Activated CD8-positive, alpha-beta memory T cell treated with anti-CD3 and anti-CD28 coated beads, Interleukin-2, amount 50 U/mL, for 24 hours (primary cell): ENCODE results near the gene SMIM9.
"Not testable (repeated sequence)": the region's sequence is repeated elsewhere in the genome, so short reads cannot be mapped to it uniquely, and the experiment has no call there.

Experiments
- DNase-seq: peaks from one replicate; pipeline ENCODE4 v3.0.0-alpha.2; 2020; ENCODE audit errors: extremely low read depth

SMIM9 gene

DNA sequence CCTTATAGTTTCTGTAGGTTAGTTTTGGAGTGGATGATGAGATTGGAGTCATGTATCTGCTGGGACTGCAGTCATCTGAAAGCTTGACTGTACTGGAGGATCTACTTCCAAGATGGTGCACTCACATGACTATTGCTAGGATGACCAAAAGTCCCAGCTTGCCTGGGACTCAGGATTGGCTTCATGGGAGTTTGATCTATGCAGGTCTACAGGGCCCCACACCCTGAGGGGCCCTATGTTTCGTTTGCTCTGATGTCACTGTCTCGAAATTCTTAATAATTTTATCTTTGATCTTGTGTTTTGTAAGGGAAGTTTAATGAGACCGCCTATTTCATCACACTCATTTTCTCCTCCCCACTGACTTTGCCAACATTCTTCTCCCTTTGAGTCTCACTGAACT, at the start of gene SMIM9:
Gene SMIM9, minus strand, starts transcription at position 101 of the 400 bp plus-strand sequence. CDS start 3,806 bp downstream, outside the sequence.
- no peak for DNase-seq

DNA sequence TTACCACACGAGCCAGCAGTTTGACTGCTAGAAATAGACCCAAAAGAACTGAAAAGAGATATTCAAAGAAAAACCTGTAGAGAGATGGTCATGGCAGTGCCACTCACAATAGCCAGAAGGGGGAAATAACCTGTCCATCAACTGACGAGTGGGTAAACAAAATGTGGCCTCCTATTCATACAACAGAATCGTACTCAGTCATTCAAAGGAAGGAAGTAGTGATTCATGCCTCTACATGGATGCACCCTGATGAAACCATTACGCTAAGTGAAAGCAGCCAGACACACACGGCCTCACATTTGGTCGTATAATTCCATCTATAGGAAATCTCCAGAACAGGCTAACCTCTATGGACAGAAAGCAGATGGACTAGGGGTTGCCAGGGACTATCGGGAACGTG, 49.6 kb upstream of the SMIM9 start:
- not testable (repeated sequence) for DNase-seq

DNA sequence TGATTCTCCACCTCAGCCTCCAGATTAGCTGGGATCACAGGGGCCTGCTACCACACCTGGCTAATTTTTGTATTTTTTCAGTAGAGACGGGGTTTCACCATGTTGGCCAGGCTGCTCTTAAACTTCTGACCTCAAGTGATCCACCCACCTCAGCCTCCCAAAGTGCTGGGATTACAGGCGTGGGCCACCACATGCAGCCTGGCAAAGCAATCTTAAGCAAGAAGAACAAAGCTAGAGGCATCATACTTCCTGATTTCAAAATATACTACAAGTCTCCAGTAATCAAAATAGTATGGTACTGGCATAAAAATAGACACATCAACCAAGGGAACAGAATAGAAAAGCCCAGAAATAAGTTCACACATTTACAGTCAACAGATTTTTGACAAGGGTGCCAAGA, 38.9 kb upstream of the SMIM9 start:
- no peak for DNase-seq

DNA sequence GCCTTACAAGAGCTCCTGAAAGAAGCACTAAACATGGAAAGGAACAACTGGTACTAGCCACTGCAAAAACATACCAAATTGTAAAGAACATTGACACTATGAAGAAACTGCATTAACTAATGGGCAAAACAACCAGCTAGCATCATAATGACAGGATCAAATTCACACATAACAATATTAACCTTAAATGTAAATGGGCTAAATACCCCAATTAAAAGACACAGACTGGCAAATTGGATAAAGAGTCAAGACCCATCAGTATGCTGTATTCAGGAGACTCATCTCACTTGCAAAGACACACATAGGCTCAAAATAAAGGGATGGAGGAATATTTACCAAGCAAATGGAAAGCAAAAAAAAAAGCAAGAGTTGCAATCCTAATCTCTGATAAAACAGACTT, 34.1 kb upstream of the SMIM9 start:
- not testable (repeated sequence) for DNase-seq

DNA sequence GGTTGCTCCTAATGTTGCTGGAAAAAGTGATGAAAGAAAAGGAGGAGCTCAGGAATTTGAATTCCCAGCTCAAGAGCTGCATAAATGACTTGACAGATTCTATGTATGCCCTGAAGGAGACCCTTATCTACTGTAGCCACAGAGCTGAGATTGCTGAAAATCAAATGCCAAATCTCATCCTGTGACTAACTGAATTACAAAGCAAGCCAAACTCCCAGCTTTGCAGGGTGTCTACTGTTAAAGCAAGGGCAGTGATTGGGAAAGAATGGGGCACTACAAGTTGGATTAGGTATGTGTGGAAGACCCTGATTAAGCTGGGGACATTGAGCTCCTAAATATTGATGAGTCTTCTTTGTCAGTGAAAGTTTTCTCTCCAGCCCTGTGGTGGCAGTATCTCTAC, 20.8 kb upstream of the SMIM9 start:
- DNase-seq, result no peak

DNA sequence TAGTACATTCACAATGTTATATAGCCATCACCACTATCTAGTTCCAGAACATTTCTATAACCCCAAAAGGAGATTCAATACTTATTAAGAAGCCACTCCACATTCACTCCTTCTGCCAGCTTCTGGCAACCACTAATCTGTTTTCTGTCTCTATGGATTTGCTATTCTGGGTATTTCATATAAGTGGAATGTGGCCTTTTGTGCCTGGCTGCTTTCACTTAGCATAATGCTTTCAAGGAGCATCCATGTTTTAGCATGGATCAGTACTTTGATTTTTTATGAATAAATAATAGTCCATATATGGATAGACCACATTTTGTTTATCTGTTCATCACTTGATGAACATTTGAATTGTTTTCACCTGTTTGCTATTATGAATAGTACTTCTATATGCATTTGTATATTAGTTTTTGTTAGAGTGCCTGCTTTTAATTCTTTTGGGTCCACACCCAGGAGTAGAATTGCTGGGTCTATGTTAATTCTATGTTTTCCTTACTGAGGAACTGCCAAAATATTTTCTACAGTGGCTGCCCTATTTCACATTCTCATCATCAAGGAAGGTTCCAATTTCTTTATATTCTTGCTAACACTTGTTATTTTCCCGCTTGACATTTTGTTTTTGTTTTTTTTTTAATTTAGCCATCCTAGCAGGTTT, 16.6 kb upstream of the SMIM9 start:
- DNase-seq, result no peak

DNA sequence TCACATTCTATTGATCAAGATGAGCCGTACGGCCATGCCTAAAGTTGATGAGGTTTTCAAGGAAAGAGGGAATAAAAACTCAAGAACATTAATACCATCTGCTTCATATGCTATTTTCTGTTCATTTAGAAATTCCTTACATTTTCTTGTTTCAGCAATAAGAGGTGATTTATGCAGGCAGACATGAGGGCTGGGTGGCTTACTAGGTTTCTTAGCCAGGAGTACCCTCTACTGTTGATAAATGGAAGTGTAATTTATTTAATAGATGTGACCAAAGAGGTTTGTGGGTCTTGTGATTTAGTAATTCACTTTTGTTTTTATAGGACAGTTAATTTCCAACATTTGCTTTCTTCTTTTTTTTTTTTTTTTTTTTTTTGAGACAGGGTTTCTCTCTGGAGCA, 6.4 kb upstream of the SMIM9 start:
- DNase-seq, result no peak

DNA sequence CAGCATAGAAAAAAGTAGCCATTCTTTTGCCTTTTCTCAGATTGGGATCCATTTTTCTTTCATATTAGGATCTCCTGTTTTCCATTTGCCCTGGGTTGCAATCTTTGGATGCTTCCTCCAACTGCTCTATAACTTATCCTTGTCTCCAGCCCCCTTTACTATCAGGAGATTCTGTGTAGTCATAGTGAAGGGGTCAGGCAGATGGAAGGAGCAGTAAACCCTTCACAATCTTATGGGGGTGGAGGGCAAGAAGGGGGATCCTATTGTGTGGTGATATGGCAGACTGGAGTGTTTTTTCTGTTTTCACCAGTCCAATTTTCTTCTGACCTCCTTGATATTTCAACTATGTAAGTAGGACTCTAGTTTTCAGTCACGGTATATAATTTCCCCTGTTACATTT, 1.7 kb upstream of the SMIM9 start:
- DNase-seq, result no peak

DNA sequence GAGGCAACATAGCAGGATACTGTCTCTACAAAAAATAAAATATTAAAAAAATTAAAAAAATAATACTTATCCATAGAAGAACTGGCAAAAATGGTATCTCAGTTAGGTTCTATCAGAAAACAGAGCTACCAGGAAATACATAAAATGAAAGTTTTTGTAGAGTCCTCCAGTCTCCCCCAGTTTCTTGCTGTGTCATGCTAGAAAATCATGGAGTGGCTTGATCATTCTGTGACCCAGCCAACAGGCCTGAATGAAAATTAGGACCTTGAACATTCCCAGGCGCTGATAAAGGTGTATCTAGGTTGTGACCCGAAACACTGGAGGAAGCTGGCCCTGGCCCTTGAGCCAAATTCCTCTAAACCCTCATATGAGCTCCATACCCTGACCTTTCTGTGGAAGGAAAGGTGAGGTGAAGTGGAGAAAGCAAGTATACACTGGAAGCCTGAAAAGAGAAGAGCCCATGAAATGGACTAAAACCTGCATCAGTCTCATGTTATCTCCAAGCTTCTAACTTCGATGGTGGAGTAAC, 652 bp downstream of the SMIM9 start:
- no peak for DNase-seq

DNA sequence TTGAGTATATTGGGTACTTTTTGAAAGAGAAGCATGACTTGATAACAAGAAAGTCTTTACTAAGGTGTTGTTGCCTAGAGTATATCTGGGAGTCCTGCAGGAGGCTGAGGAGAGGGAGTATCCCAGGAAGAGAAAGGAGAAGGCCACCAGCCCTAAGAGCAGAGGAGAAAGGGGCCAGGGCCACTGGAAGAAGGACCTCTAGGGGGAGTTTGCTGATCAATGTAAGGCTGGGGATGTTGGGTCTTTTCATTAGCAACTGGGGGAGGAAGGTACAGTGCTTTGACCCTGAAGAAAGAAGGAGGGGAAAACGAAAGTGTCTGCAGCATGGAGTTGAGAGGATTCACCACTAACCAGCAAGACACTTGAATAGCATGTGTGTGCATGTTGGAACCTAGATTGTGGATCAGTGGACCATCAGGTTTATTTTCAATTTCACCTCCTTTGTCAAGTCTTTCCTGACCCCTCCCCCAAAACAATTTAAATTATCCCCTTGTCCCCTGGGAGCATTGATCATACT, 4.5 kb downstream of the SMIM9 start:
- no peak for DNase-seq

DNA sequence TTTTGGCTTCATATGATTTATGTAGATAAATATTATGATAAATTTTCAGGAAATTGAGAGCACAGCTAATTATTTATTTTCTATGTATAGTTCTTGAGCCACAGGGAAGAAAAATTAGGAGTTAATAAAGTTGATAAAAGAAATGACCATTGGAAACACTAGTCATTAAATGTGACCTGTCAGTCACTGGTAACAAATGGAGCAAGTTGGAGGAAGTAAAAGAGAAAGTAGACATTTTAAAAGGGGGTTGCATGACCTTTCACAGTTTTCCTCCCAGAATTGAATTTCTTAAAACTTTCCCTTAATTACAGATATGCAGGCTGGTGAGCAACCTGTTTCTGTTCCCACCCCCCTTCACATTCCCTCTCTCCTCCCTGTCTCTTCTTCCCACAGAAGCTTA, 5.3 kb downstream of the SMIM9 start:
- DNase-seq, result no peak

DNA sequence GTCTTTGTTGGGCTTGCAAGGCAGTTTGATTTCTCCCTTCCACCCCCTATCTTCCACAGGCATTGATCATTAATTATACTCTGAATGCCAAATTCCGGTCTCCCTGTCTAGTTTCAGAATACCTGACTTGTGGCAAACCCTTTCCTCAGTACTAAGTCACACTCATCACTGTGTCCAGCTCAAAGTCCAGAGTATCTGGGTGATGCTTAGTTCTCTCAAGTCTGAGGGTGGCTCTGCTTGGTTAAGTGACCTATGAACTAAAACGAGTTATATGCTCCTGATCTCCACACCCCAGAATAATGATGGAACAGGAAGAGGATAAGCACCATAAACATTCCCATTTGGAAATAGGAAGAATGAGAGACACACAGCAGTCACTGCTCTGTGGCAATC, 6.5 kb downstream of the SMIM9 start:
- no peak for DNase-seq

DNA sequence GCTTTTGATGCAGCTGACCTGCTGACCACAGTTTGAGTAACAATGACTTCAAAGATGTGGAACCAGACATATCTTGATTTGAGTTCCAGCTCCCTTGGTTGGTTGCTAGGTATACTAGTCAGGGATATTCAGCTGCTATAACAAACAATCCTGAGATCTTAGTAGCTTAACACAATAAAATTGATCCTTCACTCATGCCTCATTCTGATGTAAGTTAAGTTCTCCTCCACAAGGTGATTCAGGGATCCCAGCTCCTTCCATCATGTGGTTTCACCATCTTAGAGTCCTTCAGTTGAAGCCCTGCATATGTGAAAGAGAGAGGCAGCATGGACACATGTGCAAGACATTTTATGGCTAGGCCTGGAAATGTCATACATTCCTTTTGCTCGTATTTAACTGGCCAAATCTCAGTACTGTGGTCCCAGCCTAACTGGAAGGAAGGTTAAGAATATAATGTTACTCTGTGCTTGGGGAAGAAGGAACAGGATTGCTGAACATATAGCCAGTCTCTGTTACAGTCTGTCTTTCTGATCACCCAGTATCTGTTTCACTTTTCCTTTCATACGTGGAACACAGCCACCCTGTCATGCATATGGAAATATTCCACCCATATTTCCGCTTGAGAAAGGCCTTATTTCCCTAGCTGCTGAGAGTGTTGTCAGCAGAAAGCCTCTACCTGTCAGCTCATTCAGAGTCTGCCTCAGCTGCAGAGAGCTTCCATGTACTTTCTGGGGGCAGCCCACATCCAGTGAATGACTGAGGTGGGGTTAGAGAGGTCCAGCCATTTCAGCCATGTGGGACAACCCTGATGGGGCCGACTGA, 7.1 kb downstream of the SMIM9 start:
- DNase-seq, result no peak

DNA sequence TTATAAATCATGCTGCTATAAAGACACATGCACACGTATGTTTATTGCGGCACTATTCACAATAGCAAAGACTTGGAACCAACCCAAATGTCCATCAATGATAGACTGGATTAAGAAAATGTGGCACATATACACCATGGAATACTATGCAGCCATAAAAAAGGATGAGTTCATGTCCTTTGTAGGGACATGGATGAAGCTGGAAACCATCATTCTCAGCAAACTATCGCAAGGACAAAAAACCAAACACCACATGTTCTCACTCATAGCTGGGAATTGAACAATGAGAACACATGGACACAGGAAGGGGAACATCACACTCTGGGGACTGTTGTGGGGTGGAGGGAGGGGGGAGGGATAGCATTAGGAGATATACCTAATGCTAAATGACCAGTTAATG, 8.9 kb downstream of the SMIM9 start:
- not testable (repeated sequence) for DNase-seq

DNA sequence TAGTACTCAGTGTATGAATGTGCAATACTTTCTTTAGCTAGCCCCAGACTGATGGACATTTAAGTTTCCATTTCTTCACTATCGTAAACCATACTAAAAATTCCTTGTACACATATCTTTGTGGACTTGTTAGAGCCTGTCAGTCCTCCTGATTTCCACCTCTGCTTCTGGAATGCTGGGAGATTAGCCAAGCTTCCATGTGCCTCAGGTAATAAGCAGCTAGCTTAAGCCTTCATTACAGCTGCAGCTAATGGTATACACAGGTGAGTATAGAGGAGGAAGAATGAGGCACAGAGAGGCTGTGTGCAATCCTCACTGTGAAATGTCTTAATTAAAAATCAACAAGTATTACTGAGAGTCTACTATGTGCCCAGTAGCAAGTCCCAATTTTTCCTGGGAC, 9.8 kb downstream of the SMIM9 start:
- DNase-seq, result no peak

DNA sequence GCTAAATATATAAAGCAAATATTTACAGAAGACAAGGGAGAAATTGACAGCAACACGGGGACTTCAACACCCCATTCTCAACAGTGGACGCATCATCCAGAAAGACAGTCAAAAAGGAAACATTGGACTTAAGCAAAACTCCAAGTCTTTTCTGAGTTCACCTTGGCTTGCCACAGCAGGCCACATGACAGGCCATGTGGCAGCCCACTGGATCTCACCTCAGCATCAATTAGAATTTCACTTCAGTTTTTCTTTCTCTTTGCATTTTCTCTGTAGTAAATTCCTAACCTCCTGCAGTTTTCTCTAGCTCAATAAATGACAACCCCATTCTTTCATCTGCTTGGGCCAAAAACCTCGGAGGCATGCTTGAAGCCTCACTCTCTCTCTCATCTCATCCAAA, 12.4 kb downstream of the SMIM9 start:
- DNase-seq, result no peak

DNA sequence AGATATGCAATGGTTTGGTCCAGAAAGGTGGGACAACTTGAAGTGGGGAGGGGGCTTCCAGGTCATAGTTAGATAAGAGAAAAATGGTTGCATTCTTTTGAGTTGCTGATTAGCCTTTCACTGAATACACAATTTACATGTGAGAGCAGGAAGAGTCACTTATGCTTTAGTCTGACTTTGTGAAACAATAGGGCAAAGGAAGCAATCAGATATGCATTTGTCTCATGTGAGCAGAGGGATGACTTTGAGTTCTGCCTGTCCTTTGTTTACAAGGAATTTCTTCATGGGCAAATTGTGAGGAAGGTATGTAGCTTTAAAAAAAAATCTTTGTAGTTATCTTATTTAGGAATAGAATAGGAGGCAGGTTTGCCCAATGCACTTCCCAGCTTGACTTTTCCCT, 12.9 kb downstream of the SMIM9 start:
- no peak for DNase-seq

DNA sequence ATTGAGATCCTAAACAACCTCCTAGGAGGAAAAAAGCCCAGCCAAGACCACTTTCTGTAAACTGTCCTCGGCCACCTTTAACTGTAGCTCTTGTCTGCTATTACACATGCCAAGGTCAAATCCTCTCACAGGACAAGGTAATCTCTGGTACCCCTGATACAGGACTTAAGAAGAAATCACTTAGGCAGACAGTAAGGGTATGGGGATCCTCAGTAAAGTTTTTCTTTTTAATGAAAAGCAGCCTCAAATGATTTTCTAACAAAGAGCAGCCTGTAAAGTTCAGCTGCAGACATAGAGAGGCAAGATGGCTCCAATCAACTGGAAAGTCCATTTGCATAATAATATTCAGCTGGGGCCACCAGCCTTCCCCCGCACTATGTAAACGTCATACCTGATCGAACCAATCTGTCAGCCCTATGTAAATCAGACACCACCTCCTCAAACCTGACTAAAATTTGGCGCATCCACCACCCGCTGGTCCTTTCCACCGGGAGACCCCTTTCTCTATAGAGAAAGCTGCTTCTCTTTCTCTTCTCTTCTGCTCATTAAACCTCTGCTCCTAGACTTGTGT, 14.6 kb downstream of the SMIM9 start:
- DNase-seq, result no peak

DNA sequence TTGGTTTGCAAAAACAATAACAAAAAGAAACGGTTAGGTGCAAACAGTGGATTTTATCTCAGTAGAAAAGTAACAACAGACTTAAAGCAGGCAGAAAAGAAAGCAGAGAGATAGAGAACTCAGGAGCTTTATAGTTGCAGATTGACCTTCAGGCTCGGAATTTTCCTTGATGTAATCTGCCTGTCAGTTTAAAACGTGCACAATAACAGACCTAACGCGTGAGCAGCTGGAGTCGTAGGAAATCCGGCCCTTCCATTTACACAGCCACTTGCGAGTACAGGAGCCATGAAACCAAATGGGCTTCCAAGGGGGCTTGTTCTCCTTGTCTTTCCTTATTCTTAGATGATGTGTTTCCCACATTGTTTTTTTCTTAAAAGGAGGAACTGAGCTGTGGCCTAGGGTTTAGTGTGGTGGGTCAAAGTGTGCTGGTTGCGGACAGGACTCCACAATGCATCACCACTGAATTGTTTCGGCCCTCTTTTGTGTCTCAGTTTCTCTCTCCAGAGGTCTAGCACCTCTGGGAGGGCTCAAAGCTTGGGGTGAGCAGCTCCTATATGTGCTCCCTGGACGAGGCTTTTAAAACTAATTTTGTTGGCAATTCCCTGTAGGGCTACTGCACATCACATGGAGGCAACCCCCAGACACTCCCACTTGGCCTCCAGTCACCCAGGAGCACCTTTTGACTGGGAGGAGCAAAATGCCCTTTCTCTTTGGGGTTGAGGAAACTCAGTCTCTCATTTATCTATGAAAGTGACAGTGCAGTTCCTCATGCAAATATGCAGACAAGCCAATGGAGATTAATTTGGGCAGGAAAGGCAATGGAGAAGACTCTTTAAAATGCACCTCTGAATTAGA, 15.3 kb downstream of the SMIM9 start:
- DNase-seq, result no peak

DNA sequence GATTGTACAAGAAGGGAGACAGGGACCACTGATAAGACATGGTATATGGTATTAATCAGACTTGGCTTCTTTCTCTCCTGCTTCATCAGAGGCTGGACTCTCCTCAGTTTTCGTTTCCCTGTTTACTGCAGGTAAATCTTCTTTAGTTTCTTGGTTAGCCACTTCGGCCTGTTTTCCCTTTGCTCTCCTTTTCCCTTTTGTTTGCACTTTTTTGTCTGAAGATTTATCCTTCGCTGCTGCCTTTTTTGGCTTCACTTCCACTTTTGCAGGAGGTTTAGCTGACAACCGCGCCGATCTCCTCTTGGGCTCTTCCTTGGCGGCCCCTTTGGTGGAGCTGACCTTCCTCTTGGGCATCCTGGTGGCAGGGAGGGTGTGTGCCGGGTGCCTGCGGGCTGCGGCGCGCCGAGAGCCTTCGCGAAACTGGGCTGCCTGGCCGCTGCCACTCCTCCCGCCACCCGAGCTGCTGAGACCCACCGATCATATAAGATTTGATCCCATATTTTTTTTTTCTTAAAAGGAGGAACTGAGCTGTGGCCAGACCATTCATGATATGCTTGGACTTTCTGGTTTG, 17.3 kb downstream of the SMIM9 start:
- DNase-seq, result not testable (repeated sequence)

DNA sequence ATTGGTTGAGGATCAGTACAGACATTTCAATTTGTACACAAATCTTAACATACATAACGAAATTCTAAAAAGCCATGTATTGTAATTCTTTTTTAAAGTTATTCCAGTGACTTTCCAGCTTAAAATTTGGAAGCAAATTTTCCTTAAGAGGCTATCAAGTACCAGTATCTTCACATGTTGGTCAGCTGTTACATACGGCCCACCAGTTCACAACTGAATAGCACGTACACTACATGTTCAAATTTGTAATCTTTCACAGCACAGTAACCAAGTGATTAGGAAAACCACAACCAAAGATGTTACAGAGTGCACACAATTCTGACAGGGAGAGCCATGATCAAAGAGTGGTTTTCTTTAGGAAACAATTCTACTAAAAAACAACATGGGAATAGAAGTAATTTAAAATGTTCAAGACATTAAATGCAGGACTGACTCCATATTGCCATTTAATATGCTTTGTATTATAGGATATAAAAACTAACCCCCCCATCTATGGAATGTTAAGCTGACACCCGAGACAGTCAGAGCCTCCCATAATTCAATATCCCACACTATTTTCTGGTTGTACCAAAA, 18.1 kb downstream of the SMIM9 start:
- DNase-seq, result not testable (repeated sequence)
